SJCRH30 (cell line): ENCODE measurements around the gene REPS2. TPM values are rescaled to one million over a fixed set of nuclear protein-coding genes. Genes with fewer than 3 reads are reported as not detected.

Source experiments
- DNase-seq, 2 experiments: peaks; one replicate each; pipeline ENCODE4 v3.0.0-alpha.2; 2015 to 2020
- H3K27ac ChIP-seq: fragments of 250-450 bp; sonication (Bioruptor Pico); 2 replicates; pipeline ENCODE4 v1.5.1; 2020; ENCODE audit warnings: mild to moderate bottlenecking, moderate library complexity
- H3K27me3 ChIP-seq: fragments of 250-450 bp; sonication (Bioruptor Pico); 2 replicates; pipeline ENCODE4 v1.5.1; 2020; ENCODE audit warnings: mild to moderate bottlenecking, moderate library complexity
- H3K36me3 ChIP-seq: fragments of 250-450 bp; sonication (Bioruptor Pico); 2 replicates; pipeline ENCODE4 v1.5.1; 2020; ENCODE audit warnings: mild to moderate bottlenecking, moderate library complexity
- H3K4me1 ChIP-seq: fragments of 250-450 bp; sonication (Bioruptor Pico); 2 replicates; pipeline ENCODE4 v1.5.1; 2020; ENCODE audit warnings: mild to moderate bottlenecking, moderate library complexity
- H3K4me3 ChIP-seq: fragments of 250-450 bp; sonication (Bioruptor Pico); 2 replicates; pipeline ENCODE4 v1.5.1; 2020; ENCODE audit warnings: mild to moderate bottlenecking, moderate library complexity
- H3K9me3 ChIP-seq: fragments of 250-450 bp; sonication (Bioruptor Pico); replicated peaks from 2 replicates; pipeline ENCODE4 v1.5.1; 2020; ENCODE audit warnings: mild to moderate bottlenecking, moderate library complexity
- total RNA-seq: library from RNA; depleted of rRNA; stranded (reverse); fragments of >200 nt; shearing (Covaris generic); gene quantifications from 2 replicates; pipeline ENCODE4 v1.2.3, GENCODE V29; 2014; rRNA removed

The REPS2 gene
- 1.7 and 1.8 TPM in 2 replicates for total RNA-seq

- H3K4me1 ChIP-seq, result peaks cover 4% of the 10 kb centered on the region; the same call in 1 of the 2 replicates
- no peaks in the 10 kb centered on the region for H3K36me3 ChIP-seq
- peak within 1 kb of the TSS; percentile 66 for H3K4me3 ChIP-seq
- DNase-seq, result peak; percentile 82 to 86
- no peaks in the 10 kb centered on the region for H3K9me3 ChIP-seq
- 0 out of 2 replicates have a peak, but pooled peaks cover 4% of the 10 kb centered on the region for H3K27me3 ChIP-seq
- H3K27ac ChIP-seq, result no peak within 1 kb of the TSS
Observed at GRCh38 chrX:16946361-16946964, at the start of gene REPS2. REPS2 (plus strand) TSS chrX:16946658; CDS start chrX:16946862, 204 bp downstream.

GRCh38 chrX:16897445-16897844, 49.0 kb upstream of the REPS2 start:
- Histone ChIP-seq H3K4me3 (no peak overlapping the region), H3K27ac (no peak overlapping the region), H3K36me3 (no peaks in the 10 kb centered on the region), H3K4me1 (no peaks in the 10 kb centered on the region), H3K9me3 (no peaks in the 10 kb centered on the region), H3K27me3 (no peaks in the 10 kb centered on the region)
- DNase-seq, result no peak

- Histone ChIP-seq H3K36me3 (no peaks in the 10 kb centered on the region), H3K27ac (no peak overlapping the region), H3K27me3 (no peaks in the 10 kb centered on the region)
Observed at GRCh38 chrX:16903274-16904022, 43.0 kb upstream of the REPS2 start.

GRCh38 chrX:16910376-16910775, 36.1 kb upstream of the REPS2 start:
- no peak overlapping the region for H3K4me3 ChIP-seq
- no peaks in the 10 kb centered on the region for H3K9me3 ChIP-seq
- no peak overlapping the region for H3K27ac ChIP-seq
- H3K36me3 ChIP-seq, result no peaks in the 10 kb centered on the region
- H3K4me1 ChIP-seq, result no peaks in the 10 kb centered on the region
- H3K27me3 ChIP-seq, result no peaks in the 10 kb centered on the region
- DNase-seq, result no peak

More at GRCh38 chrX:16903274-16904022, 43.0 kb upstream of the REPS2 start:
- Histone ChIP-seq H3K4me1 (no peaks in the 10 kb centered on the region), H3K4me3 (no peak overlapping the region), H3K9me3 (no peaks in the 10 kb centered on the region)
- DNase-seq, result no peak

GRCh38 chrX:16914058-16914457, 32.4 kb upstream of the REPS2 start:
- Histone ChIP-seq H3K4me1 (no peaks in the 10 kb centered on the region), H3K4me3 (no peak overlapping the region), H3K27me3 (no peaks in the 10 kb centered on the region), H3K9me3 (no peaks in the 10 kb centered on the region), H3K27ac (no peak overlapping the region), H3K36me3 (no peaks in the 10 kb centered on the region)
- no peak for DNase-seq

GRCh38 chrX:16916561-16916960, 29.9 kb upstream of the REPS2 start:
- Histone ChIP-seq H3K36me3 (no peaks in the 10 kb centered on the region), H3K27me3 (no peaks in the 10 kb centered on the region), H3K27ac (no peak overlapping the region), H3K4me1 (no peaks in the 10 kb centered on the region), H3K9me3 (no peaks in the 10 kb centered on the region), H3K4me3 (no peak overlapping the region)
- no peak for DNase-seq

- no peaks in the 10 kb centered on the region for H3K9me3 ChIP-seq
- DNase-seq, result no peak
- H3K4me1 ChIP-seq, result no peaks in the 10 kb centered on the region
- H3K27ac ChIP-seq, result no peak overlapping the region
- H3K4me3 ChIP-seq, result no peak overlapping the region
- no peaks in the 10 kb centered on the region for H3K36me3 ChIP-seq
- no peaks in the 10 kb centered on the region for H3K27me3 ChIP-seq
Observed at GRCh38 chrX:16917120-16917519, 29.3 kb upstream of the REPS2 start.

- Histone ChIP-seq H3K4me3 (no peak overlapping the region), H3K36me3 (no peaks in the 10 kb centered on the region), H3K9me3 (no peaks in the 10 kb centered on the region), H3K27me3 (no peaks in the 10 kb centered on the region), H3K27ac (no peak overlapping the region), H3K4me1 (no peaks in the 10 kb centered on the region)
- no peak for DNase-seq
Observed at GRCh38 chrX:16918979-16919378, 27.5 kb upstream of the REPS2 start.

- no peaks in the 10 kb centered on the region for H3K4me1 ChIP-seq
- no peaks in the 10 kb centered on the region for H3K36me3 ChIP-seq
- no peak for DNase-seq
- H3K9me3 ChIP-seq, result 0 out of 2 replicates have a peak, but pooled peaks cover 3% of the 10 kb centered on the region
- H3K4me3 ChIP-seq, result no peak overlapping the region
- H3K27me3 ChIP-seq, result no peaks in the 10 kb centered on the region
- H3K27ac ChIP-seq, result no peak overlapping the region
Observed at GRCh38 chrX:16920075-16920474, 26.4 kb upstream of the REPS2 start.

- H3K4me3 ChIP-seq, result no peak overlapping the region
- no peaks in the 10 kb centered on the region for H3K4me1 ChIP-seq
- 0 out of 2 replicates have a peak, but pooled peaks cover 3% of the 10 kb centered on the region for H3K9me3 ChIP-seq
- DNase-seq, result no peak
- H3K27me3 ChIP-seq, result no peaks in the 10 kb centered on the region
- no peaks in the 10 kb centered on the region for H3K36me3 ChIP-seq
- no peak overlapping the region for H3K27ac ChIP-seq
Observed at GRCh38 chrX:16923157-16923556, 23.3 kb upstream of the REPS2 start.

GRCh38 chrX:16924631-16925480, 21.6 kb upstream of the REPS2 start:
- H3K27me3 ChIP-seq, result no peaks in the 10 kb centered on the region
- H3K4me1 ChIP-seq, result no peaks in the 10 kb centered on the region
- H3K27ac ChIP-seq, result no peak overlapping the region
- 0 out of 2 replicates have a peak, but pooled peaks cover 3% of the 10 kb centered on the region for H3K9me3 ChIP-seq
- no peaks in the 10 kb centered on the region for H3K36me3 ChIP-seq
- H3K4me3 ChIP-seq, result no peak overlapping the region
- no peak for DNase-seq

- no peak for DNase-seq
- no peak overlapping the region for H3K27ac ChIP-seq
Observed at GRCh38 chrX:16930392-16930791, 16.1 kb upstream of the REPS2 start.

GRCh38 chrX:16931371-16931770, 15.1 kb upstream of the REPS2 start:
- no peak overlapping the region for H3K27ac ChIP-seq
- no peaks in the 10 kb centered on the region for H3K27me3 ChIP-seq
- no peak overlapping the region for H3K4me3 ChIP-seq
- no peaks in the 10 kb centered on the region for H3K36me3 ChIP-seq
- H3K9me3 ChIP-seq, result no peaks in the 10 kb centered on the region
- H3K4me1 ChIP-seq, result peaks cover 6% of the 10 kb centered on the region
- peak in 1 of 2 experiments; percentile 42 for DNase-seq

More at GRCh38 chrX:16930392-16930791, 16.1 kb upstream of the REPS2 start:
- no peaks in the 10 kb centered on the region for H3K9me3 ChIP-seq
- H3K4me1 ChIP-seq, result peaks cover 6% of the 10 kb centered on the region
- H3K27me3 ChIP-seq, result no peaks in the 10 kb centered on the region
- H3K4me3 ChIP-seq, result no peak overlapping the region
- no peaks in the 10 kb centered on the region for H3K36me3 ChIP-seq

GRCh38 chrX:16931855-16932575, 14.4 kb upstream of the REPS2 start:
- no peaks in the 10 kb centered on the region for H3K36me3 ChIP-seq
- no peaks in the 10 kb centered on the region for H3K27me3 ChIP-seq
- no peak overlapping the region for H3K27ac ChIP-seq
- H3K4me3 ChIP-seq, result no peak overlapping the region
- no peaks in the 10 kb centered on the region for H3K9me3 ChIP-seq
- DNase-seq, result no peak
- H3K4me1 ChIP-seq, result peaks cover 6% of the 10 kb centered on the region
